SU-DHL-6 (cell line): ENCODE results near the gene RAB4B.
A peak's percentile ranks its signal among the peaks of the same experiment; 100 is the strongest.

Source experiments
- H2AFZ ChIP-seq: fragments of 200-600 bp; sonication (generic); 2 replicates; pipeline ENCODE4 v1.6.1; 2014; ENCODE audit warnings: low read depth, mild to moderate bottlenecking, moderate library complexity, mixed read lengths, antibody characterized with exemption, low read length; ENCODE audit not compliant: severe bottlenecking
- H3F3A ChIP-seq: fragments of 200-600 bp; shearing (Covaris generic); 2 replicates; pipeline ENCODE4 v1.6.0; 2016; ENCODE audit warnings: antibody characterized with exemption, mild to moderate bottlenecking; ENCODE audit not compliant: insufficient read depth
- H3K27ac ChIP-seq: fragments of 200-600 bp; sonication (generic); 2 replicates; pipeline ENCODE4 v1.5.1; 2016; ENCODE audit warnings: low read depth, mild to moderate bottlenecking, low read length, moderate library complexity, mixed read lengths
- H3K27me3 ChIP-seq: fragments of 200-600 bp; sonication (generic), shearing (Covaris generic); 2 replicates; pipeline ENCODE4 v1.6.0; 2014; ENCODE audit warnings: mild to moderate bottlenecking, low read length
- H3K36me3 ChIP-seq: fragments of 200-600 bp; sonication (generic); 2 replicates; pipeline ENCODE4 v1.6.1; 2014; ENCODE audit warnings: mild to moderate bottlenecking, low read length, mixed read lengths
- H3K4me2 ChIP-seq: fragments of 300-600, 200-600 bp; shearing (Covaris generic), sonication (generic); 2 replicates; pipeline ENCODE4 v1.6.0; 2014; ENCODE audit warnings: low read length, low read depth, mild to moderate bottlenecking; ENCODE audit not compliant: poor library complexity, severe bottlenecking
- H3K4me3 ChIP-seq: fragments of 200-600 bp; sonication (generic); 2 replicates; pipeline ENCODE4 v1.5.1; 2014; ENCODE audit warnings: antibody characterized with exemption, low read length, mild to moderate bottlenecking, mixed read lengths; ENCODE audit not compliant: insufficient read depth, poor library complexity, severe bottlenecking
- H3K79me2 ChIP-seq: fragments of 200-600 bp; sonication (generic); 2 replicates; pipeline ENCODE4 v1.6.1; 2014; ENCODE audit warnings: mild to moderate bottlenecking, low read length, moderate library complexity; ENCODE audit not compliant: insufficient read depth
- H3K9ac ChIP-seq: fragments of 200-600 bp; sonication (generic); 2 replicates; pipeline ENCODE4 v1.7.0; 2014; ENCODE audit warnings: mild to moderate bottlenecking, low read length
- H3K9me2 ChIP-seq: fragments of 200-600 bp; sonication (generic); replicated peaks from 2 replicates; pipeline ENCODE4 v1.6.1; 2014; ENCODE audit warnings: low read length; ENCODE audit not compliant: insufficient read depth
- H3K9me3 ChIP-seq: fragments of 200-600 bp; sonication (generic); 2 replicates; pipeline ENCODE4 v1.6.1; 2014; ENCODE audit warnings: low read length, mixed read lengths; ENCODE audit not compliant: insufficient read depth
- H4K20me1 ChIP-seq: fragments of 200-600 bp; sonication (generic); 2 replicates; pipeline ENCODE4 v1.6.1; 2014; ENCODE audit warnings: low read depth, mild to moderate bottlenecking, antibody characterized with exemption, low read length, moderate library complexity, mixed read lengths
- CTCF ChIP-seq: fragments of 200-600 bp; sonication (generic); IDR thresholded peaks from one replicate; pipeline ENCODE4 v1.5.1; 2017; ENCODE audit warnings: antibody characterized with exemption, mild to moderate bottlenecking, low read length, moderate library complexity; ENCODE audit not compliant: insufficient read depth, poor library complexity, severe bottlenecking
- EZH2phosphoT487 ChIP-seq: fragments of 200-600 bp; sonication (generic), shearing (Covaris generic); conservative IDR thresholded peaks from 2 replicates; pipeline ENCODE4 v1.6.1; 2018; ENCODE audit warnings: mild to moderate bottlenecking, antibody characterized with exemption, low read length, moderate library complexity, mixed read lengths

Gene RAB4B

GRCh38 chr19:40743926-40744325 lies 34.1 kb upstream of the RAB4B start:
- H3K36me3 ChIP-seq: no peaks in the 10 kb centered on the region
- H3K27ac ChIP-seq: no peak overlapping the region
- no peak overlapping the region for H3K9ac ChIP-seq
- H3K4me2 ChIP-seq: no peak overlapping the region
- H3K9me2 ChIP-seq: no peaks in the 10 kb centered on the region
- H3K4me3 ChIP-seq: no peak overlapping the region
- H2AFZ ChIP-seq: no peak overlapping the region
- no peaks in the 10 kb centered on the region for H3K79me2 ChIP-seq
- H3K27me3 ChIP-seq: no peaks in the 10 kb centered on the region
- no peaks in the 10 kb centered on the region for H3F3A ChIP-seq
- TF ChIP-seq CTCF (no peak), EZH2phosphoT487 (no peak)
- H3K9me3 ChIP-seq: no peaks in the 10 kb centered on the region
- no peaks in the 10 kb centered on the region for H4K20me1 ChIP-seq

GRCh38 chr19:40744554-40745401 lies 33.3 kb upstream of the RAB4B start:
- Histone ChIP-seq H3K9ac (no peak overlapping the region), H3K4me2 (no peak overlapping the region), H3K9me3 (no peaks in the 10 kb centered on the region), H3K27ac (no peak overlapping the region), H3K27me3 (no peaks in the 10 kb centered on the region), H3K4me3 (no peak overlapping the region), H3F3A (no peaks in the 10 kb centered on the region), H3K9me2 (no peaks in the 10 kb centered on the region), H2AFZ (no peak overlapping the region), H3K79me2 (no peaks in the 10 kb centered on the region), H4K20me1 (no peaks in the 10 kb centered on the region), H3K36me3 (no peaks in the 10 kb centered on the region)
- TF ChIP-seq EZH2phosphoT487 (no peak), CTCF (peak; percentile 19)

- H3K4me3 ChIP-seq: no peak overlapping the region
- no peaks in the 10 kb centered on the region for H3K79me2 ChIP-seq
- H3K27me3 ChIP-seq: no peaks in the 10 kb centered on the region
- no peak overlapping the region for H3K27ac ChIP-seq
- H3F3A ChIP-seq: no peaks in the 10 kb centered on the region
- no peak overlapping the region for H2AFZ ChIP-seq
- H3K9me3 ChIP-seq: no peaks in the 10 kb centered on the region
- no peaks in the 10 kb centered on the region for H3K36me3 ChIP-seq
- no peaks in the 10 kb centered on the region for H3K9me2 ChIP-seq
- no peak overlapping the region for H3K9ac ChIP-seq
- no peak overlapping the region for H3K4me2 ChIP-seq
- no peaks in the 10 kb centered on the region for H4K20me1 ChIP-seq
- no peak for TF ChIP-seq EZH2phosphoT487
- TF ChIP-seq CTCF: no peak
These were observed 32.7 kb upstream of the RAB4B start for GRCh38 chr19:40745402-40745780.
